ENCODE results near the gene CPN1. TPM values are rescaled to one million over a fixed set of nuclear protein-coding genes. Genes with fewer than 3 reads are reported as not detected.

The CPN1 gene
- total and polyA plus RNA-seq, 2 donors from 2014 or later, result 0.43 TPM; not detected in 1

- Histone ChIP-seq H3K4me1 (ENCODE audit: control insufficient read depth in 2 of 3, insufficient read depth in 2 of 3, low read depth in 1 of 3, low read length in 3 of 3) (no peaks in the 10 kb centered on the region), H3K27me3 (ENCODE audit: control insufficient read depth, insufficient read depth, low read length) (no peaks in the 10 kb centered on the region), H3K36me3 (ENCODE audit: control insufficient read depth in 2 of 3, insufficient read depth in 3 of 3, low read length in 3 of 3) (no peaks in the 10 kb centered on the region), H3K9me3 (ENCODE audit: control insufficient read depth in 2 of 3, insufficient read depth in 1 of 3, low read length in 3 of 3) (no peaks in the 10 kb centered on the region), H3K27ac (ENCODE audit: low read depth in 2 of 2, low read length in 2 of 2) (no peak overlapping the region), H3K4me3 (ENCODE audit: low read length in 3 of 3) (no peak overlapping the region), H3K9ac (ENCODE audit: low read length in 3 of 3) (no peak overlapping the region)
- intact Hi-C loops (cut with DNase I), result no loop called here
- TF ChIP-seq CTCF (IDR thresholded peaks at IDR 0.05; ENCODE audit: borderline replicate concordance, extremely low read depth, insufficient read depth), result no peak
- FAIRE-seq, result no peak
- no peak for DNase-seq
Measured at GRCh38 chr10:100120550-100120949, 38.9 kb upstream of the CPN1 start.

- Histone ChIP-seq H3K27ac (ENCODE audit: low read depth in 2 of 2, low read length in 2 of 2) (no peak overlapping the region), H3K27me3 (ENCODE audit: control insufficient read depth, insufficient read depth, low read length) (no peaks in the 10 kb centered on the region), H3K9ac (ENCODE audit: low read length in 3 of 3) (no peak overlapping the region), H3K9me3 (ENCODE audit: control insufficient read depth in 2 of 3, insufficient read depth in 1 of 3, low read length in 3 of 3) (no peaks in the 10 kb centered on the region), H3K4me3 (ENCODE audit: low read length in 3 of 3) (no peak overlapping the region), H3K36me3 (ENCODE audit: control insufficient read depth in 2 of 3, insufficient read depth in 3 of 3, low read length in 3 of 3) (no peaks in the 10 kb centered on the region), H3K4me1 (ENCODE audit: control insufficient read depth in 2 of 3, insufficient read depth in 2 of 3, low read depth in 1 of 3, low read length in 3 of 3) (no peaks in the 10 kb centered on the region)
- no peak for DNase-seq
- no peak for TF ChIP-seq CTCF (IDR thresholded peaks at IDR 0.05; ENCODE audit: borderline replicate concordance, extremely low read depth, insufficient read depth)
- intact Hi-C loops (cut with DNase I), result no loop called here
- FAIRE-seq, result no peak
Measured at GRCh38 chr10:100119726-100120125, 38.1 kb upstream of the CPN1 start.

GRCh38 chr10:100114976-100115770 lies 33.5 kb upstream of the CPN1 start:
- Histone ChIP-seq H3K27me3 (ENCODE audit: control insufficient read depth, insufficient read depth, low read length) (no peaks in the 10 kb centered on the region), H3K4me3 (ENCODE audit: low read length in 3 of 3) (no peak overlapping the region), H3K36me3 (ENCODE audit: control insufficient read depth in 2 of 3, insufficient read depth in 3 of 3, low read length in 3 of 3) (no peaks in the 10 kb centered on the region), H3K9ac (ENCODE audit: low read length in 3 of 3) (no peak overlapping the region), H3K9me3 (ENCODE audit: control insufficient read depth in 2 of 3, insufficient read depth in 1 of 3, low read length in 3 of 3) (no peaks in the 10 kb centered on the region), H3K4me1 (ENCODE audit: control insufficient read depth in 2 of 3, insufficient read depth in 2 of 3, low read depth in 1 of 3, low read length in 3 of 3) (no peaks in the 10 kb centered on the region), H3K27ac (ENCODE audit: low read depth in 2 of 2, low read length in 2 of 2) (no peak overlapping the region)
- intact Hi-C loops (cut with DNase I), result no loop called here
- TF ChIP-seq CTCF (IDR thresholded peaks at IDR 0.05; ENCODE audit: borderline replicate concordance, extremely low read depth, insufficient read depth), result no peak
- DNase-seq (peak in 4 of 5 donors; percentile 47 to 72 (median 54)), FAIRE-seq (no peak)
